OCI-LY1 (cell line): ENCODE measurements around the gene SGTB.

Source experiments
- H2AFZ ChIP-seq: fragments of 200-600 bp; sonication (generic), shearing (Covaris generic); 2 replicates; pipeline ENCODE4 v1.6.0; 2014; ENCODE audit warnings: antibody characterized with exemption, mild to moderate bottlenecking, low read length
- H3F3A ChIP-seq: fragments of 200-600 bp; sonication (generic), shearing (Covaris generic); 2 replicates; pipeline ENCODE4 v1.6.0; 2014; ENCODE audit warnings: mild to moderate bottlenecking, antibody characterized with exemption, low read length, moderate library complexity; ENCODE audit not compliant: insufficient read depth
- H3K27ac ChIP-seq: fragments of 200-600 bp; sonication (generic); 2 replicates; pipeline ENCODE4 v1.5.1; 2014; ENCODE audit warnings: low read length, mixed run types, mild to moderate bottlenecking, low read depth; ENCODE audit not compliant: poor library complexity, severe bottlenecking
- H3K27me3 ChIP-seq: fragments of 200-600 bp; sonication (generic); 2 replicates; pipeline ENCODE4 v1.6.0; 2014; ENCODE audit warnings: antibody characterized with exemption, mild to moderate bottlenecking, low read length, moderate library complexity; ENCODE audit not compliant: insufficient read depth
- H3K36me3 ChIP-seq: fragments of 200-600 bp; sonication (generic); 2 replicates; pipeline ENCODE4 v1.6.1; 2014; ENCODE audit warnings: mild to moderate bottlenecking, antibody characterized with exemption, low read length, moderate library complexity, mixed read lengths; ENCODE audit not compliant: insufficient read depth
- H3K4me1 ChIP-seq: fragments of 200-600 bp; sonication (generic); 2 replicates; pipeline ENCODE4 v1.5.1; 2014; ENCODE audit warnings: mild to moderate bottlenecking, low read length, moderate library complexity; ENCODE audit not compliant: insufficient read depth, severe bottlenecking
- H3K4me2 ChIP-seq: fragments of 200-600 bp; sonication (generic), shearing (Covaris generic); 2 replicates; pipeline ENCODE4 v1.6.1; 2014; ENCODE audit warnings: low read length
- H3K4me3 ChIP-seq: fragments of 200-600 bp; sonication (generic); 2 replicates; pipeline ENCODE4 v1.5.1; 2014; ENCODE audit warnings: low read length, low read depth, mild to moderate bottlenecking, mixed read lengths; ENCODE audit not compliant: poor library complexity, severe bottlenecking
- H3K79me2 ChIP-seq: fragments of 200-600 bp; shearing (Covaris generic); 2 replicates; pipeline ENCODE4 v1.6.1; 2016; ENCODE audit warnings: mixed run types, low read length, mixed read lengths; ENCODE audit not compliant: insufficient read depth
- H3K9ac ChIP-seq: fragments of 200-600 bp; sonication (generic), shearing (Covaris generic); 2 replicates; pipeline ENCODE4 v1.6.1; 2014; ENCODE audit warnings: mild to moderate bottlenecking, low read length, mixed read lengths
- H3K9me2 ChIP-seq: fragments of 200-600 bp; sonication (generic), shearing (Covaris generic); 2 replicates; pipeline ENCODE4 v1.6.1; 2014; ENCODE audit warnings: low read depth, mild to moderate bottlenecking, low read length, mixed read lengths
- H3K9me3 ChIP-seq: fragments of 200-600 bp; shearing (Covaris generic); 2 replicates; pipeline ENCODE4 v1.6.1; 2014; ENCODE audit warnings: low read length, mixed read lengths
- H4K20me1 ChIP-seq: fragments of 200-600 bp; sonication (generic), shearing (Covaris generic); 2 replicates; pipeline ENCODE4 v1.6.0; 2016; ENCODE audit warnings: mild to moderate bottlenecking, low read length; ENCODE audit not compliant: insufficient read depth
- EZH2 ChIP-seq: fragments of 200-600 bp; sonication (generic), shearing (Covaris generic); IDR thresholded peaks from 2 replicates; pipeline ENCODE4 v1.8.0; 2017; ENCODE audit warnings: borderline replicate concordance, mixed run types, mild to moderate bottlenecking, antibody characterized with exemption, low read length, moderate library complexity, mixed read lengths
- TF ChIP-seq, protein P1 (sequence below): fragments of 200-600 bp; sonication (generic), shearing (Covaris generic); IDR thresholded peaks from 2 replicates; pipeline ENCODE4 v1.5.1; 2017; ENCODE audit warnings: mild to moderate bottlenecking, antibody characterized with exemption, low read length, moderate library complexity, mixed read lengths

The SGTB gene

DNA sequence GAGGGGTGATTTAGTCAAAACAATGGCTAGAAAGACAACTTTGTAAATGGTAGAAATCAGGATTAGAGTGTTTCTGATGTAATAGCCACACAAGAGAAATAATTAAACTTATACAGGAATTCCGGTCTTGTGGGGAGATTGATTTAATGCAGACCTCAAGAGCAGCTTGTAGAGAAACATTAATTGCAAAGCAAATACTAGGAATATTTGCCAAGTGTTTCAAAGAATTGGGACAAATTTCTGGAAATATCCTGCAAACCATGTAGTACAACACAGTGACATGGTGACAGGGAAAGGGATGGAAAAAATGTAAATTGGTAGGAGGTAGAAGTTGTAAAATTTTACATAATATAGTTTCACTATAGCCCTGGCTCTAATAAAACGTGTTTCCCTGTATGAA lies 29.0 kb upstream of the SGTB start:
- no peak overlapping the region for H3K9ac ChIP-seq
- TF ChIP-seq, protein P1, sequence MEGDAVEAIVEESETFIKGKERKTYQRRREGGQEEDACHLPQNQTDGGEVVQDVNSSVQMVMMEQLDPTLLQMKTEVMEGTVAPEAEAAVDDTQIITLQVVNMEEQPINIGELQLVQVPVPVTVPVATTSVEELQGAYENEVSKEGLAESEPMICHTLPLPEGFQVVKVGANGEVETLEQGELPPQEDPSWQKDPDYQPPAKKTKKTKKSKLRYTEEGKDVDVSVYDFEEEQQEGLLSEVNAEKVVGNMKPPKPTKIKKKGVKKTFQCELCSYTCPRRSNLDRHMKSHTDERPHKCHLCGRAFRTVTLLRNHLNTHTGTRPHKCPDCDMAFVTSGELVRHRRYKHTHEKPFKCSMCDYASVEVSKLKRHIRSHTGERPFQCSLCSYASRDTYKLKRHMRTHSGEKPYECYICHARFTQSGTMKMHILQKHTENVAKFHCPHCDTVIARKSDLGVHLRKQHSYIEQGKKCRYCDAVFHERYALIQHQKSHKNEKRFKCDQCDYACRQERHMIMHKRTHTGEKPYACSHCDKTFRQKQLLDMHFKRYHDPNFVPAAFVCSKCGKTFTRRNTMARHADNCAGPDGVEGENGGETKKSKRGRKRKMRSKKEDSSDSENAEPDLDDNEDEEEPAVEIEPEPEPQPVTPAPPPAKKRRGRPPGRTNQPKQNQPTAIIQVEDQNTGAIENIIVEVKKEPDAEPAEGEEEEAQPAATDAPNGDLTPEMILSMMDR: no peak
- TF ChIP-seq EZH2: no peak
- H3K4me1 ChIP-seq: no peaks in the 10 kb centered on the region
- no peak overlapping the region for H3K4me2 ChIP-seq
- H3K27ac ChIP-seq: no peak overlapping the region
- H3K9me3 ChIP-seq: no peaks in the 10 kb centered on the region
- no peaks in the 10 kb centered on the region for H3K36me3 ChIP-seq
- no peaks in the 10 kb centered on the region for H3K27me3 ChIP-seq
- H3K79me2 ChIP-seq: no peaks in the 10 kb centered on the region
- H3F3A ChIP-seq: no peaks in the 10 kb centered on the region
- no peak overlapping the region for H2AFZ ChIP-seq
- H3K4me3 ChIP-seq: no peak overlapping the region
- no peaks in the 10 kb centered on the region for H4K20me1 ChIP-seq
- no peaks in the 10 kb centered on the region for H3K9me2 ChIP-seq

DNA sequence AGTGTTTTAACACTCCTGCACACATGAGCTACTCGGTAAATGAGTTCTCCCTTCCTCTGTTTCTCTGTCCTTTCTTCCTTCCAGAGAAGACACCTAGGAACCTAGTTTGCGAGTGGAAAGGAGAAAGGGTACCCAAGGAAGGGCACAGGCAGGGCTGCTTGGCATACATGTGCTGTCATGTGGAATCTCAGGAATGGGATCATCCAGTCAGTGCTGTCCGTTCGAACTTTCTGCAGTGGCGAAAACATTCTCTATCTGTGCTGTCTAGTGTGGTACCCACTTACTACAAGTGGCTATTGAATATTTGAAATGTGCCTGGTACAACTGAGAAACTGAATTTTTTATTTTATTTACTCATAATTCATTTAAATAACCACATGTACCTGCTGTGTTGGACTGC lies 28.0 kb upstream of the SGTB start:
- Histone ChIP-seq H3K9me2 (no peaks in the 10 kb centered on the region), H4K20me1 (no peaks in the 10 kb centered on the region), H3K79me2 (no peaks in the 10 kb centered on the region), H3K27ac (no peak overlapping the region), H3K9ac (no peak overlapping the region), H3K9me3 (no peaks in the 10 kb centered on the region), H3K4me3 (no peak overlapping the region), H3K4me1 (no peaks in the 10 kb centered on the region), H3K36me3 (no peaks in the 10 kb centered on the region), H2AFZ (no peak overlapping the region), H3F3A (no peaks in the 10 kb centered on the region), H3K4me2 (no peak overlapping the region), H3K27me3 (no peaks in the 10 kb centered on the region)
- TF ChIP-seq, protein P1: no peak
- no peak for TF ChIP-seq EZH2

DNA sequence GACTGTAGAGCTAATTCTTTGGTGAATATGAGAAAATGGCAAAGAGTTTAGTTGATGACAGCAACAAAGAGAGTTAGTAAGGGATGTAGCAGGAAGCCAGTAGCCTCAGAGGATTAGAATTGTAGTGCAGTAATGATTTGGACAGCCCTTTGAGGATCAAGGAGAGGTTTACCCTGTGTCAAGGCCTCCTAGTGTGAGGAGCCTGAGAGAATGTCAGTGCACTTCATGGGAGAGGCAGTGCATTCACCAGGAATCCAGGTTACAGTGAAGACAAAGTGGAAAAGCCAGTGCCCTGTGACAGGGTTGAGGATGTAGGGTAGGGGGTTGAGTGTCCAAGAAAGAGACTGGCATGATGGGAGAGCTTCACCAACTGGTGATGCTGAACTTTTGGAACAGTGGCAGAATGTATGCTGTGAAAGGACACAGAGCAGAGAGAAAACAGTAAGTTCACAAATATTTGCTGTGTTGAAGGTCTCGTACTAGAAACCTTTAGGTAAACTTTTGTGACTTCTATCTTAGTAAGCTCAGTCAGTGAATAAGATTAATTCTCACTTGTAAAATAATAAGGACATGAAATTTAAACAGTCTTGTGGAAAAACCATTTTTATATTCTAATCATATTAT lies 27.4 kb upstream of the SGTB start:
- H3K27ac ChIP-seq: no peak overlapping the region
- H3K27me3 ChIP-seq: no peaks in the 10 kb centered on the region
- H3K36me3 ChIP-seq: no peaks in the 10 kb centered on the region
- TF ChIP-seq EZH2: no peak
- TF ChIP-seq, protein P1: no peak
- H2AFZ ChIP-seq: no peak overlapping the region
- no peak overlapping the region for H3K9ac ChIP-seq
- H3K79me2 ChIP-seq: no peaks in the 10 kb centered on the region
- H4K20me1 ChIP-seq: no peaks in the 10 kb centered on the region
- H3F3A ChIP-seq: no peaks in the 10 kb centered on the region
- no peaks in the 10 kb centered on the region for H3K4me1 ChIP-seq
- H3K4me2 ChIP-seq: no peak overlapping the region
- no peak overlapping the region for H3K4me3 ChIP-seq
- H3K9me3 ChIP-seq: no peaks in the 10 kb centered on the region
- no peaks in the 10 kb centered on the region for H3K9me2 ChIP-seq
